Astrocyte (in vitro differentiated cells and primary cell): ENCODE measurements around the gene FAM240B. TPM values are rescaled to one million over a fixed set of nuclear protein-coding genes. Genes with fewer than 3 reads are reported as not detected.
A peak's percentile ranks its signal among the peaks of the same experiment; 100 is the strongest.

ENCODE experiments used
- DNase-seq: peaks from one replicate; pipeline ENCODE4 v3.0.0-alpha.2; 2010; ENCODE audit warnings: low read depth
- FAIRE-seq: peaks from 2 replicates; lab custom pipeline; 2011; peaks lifted over from hg19 to GRCh38; lab: Jason Lieb, UNC
- H2AFZ ChIP-seq: 2 replicates; pipeline ENCODE4 v1.6.0; 2012; ENCODE audit warnings: low read depth, low read length, inconsistent platforms
- H3K27ac ChIP-seq: 2 replicates; pipeline ENCODE4 v1.5.1; 2011; ENCODE audit warnings: low read depth, low read length, inconsistent platforms
- H3K27me3 ChIP-seq: 2 replicates; pipeline ENCODE4 v1.6.0; 2011; ENCODE audit warnings: low read length, inconsistent platforms; ENCODE audit not compliant: insufficient read depth
- H3K36me3 ChIP-seq: 2 replicates; pipeline ENCODE4 v1.5.1; 2011; ENCODE audit warnings: low read length, inconsistent platforms; ENCODE audit not compliant: insufficient read depth
- H3K4me1 ChIP-seq: 2 replicates; pipeline ENCODE4 v1.5.1; 2011; ENCODE audit warnings: low read length, inconsistent platforms; ENCODE audit not compliant: insufficient read depth
- H3K4me2 ChIP-seq: 2 replicates; pipeline ENCODE4 v1.6.0; 2012; ENCODE audit warnings: low read length, inconsistent platforms
- H3K4me3 ChIP-seq: 2 replicates; pipeline ENCODE4 v1.5.1; 2011; ENCODE audit warnings: low read depth, mild to moderate bottlenecking, low read length, inconsistent platforms; ENCODE audit not compliant: insufficient read depth
- H3K79me2 ChIP-seq: 2 replicates; pipeline ENCODE4 v1.6.0; 2012; ENCODE audit warnings: mild to moderate bottlenecking, low read length, inconsistent platforms; ENCODE audit not compliant: insufficient read depth
- H3K9ac ChIP-seq: 2 replicates; pipeline ENCODE4 v1.6.0; 2012; ENCODE audit warnings: mild to moderate bottlenecking, low read length, inconsistent platforms
- H3K9me3 ChIP-seq: 2 replicates; pipeline ENCODE4 v1.5.1; 2012; ENCODE audit warnings: low read depth, mild to moderate bottlenecking, low read length, inconsistent platforms; ENCODE audit not compliant: insufficient read depth
- H4K20me1 ChIP-seq: 2 replicates; pipeline ENCODE4 v1.6.0; 2012; ENCODE audit warnings: low read length, inconsistent platforms; ENCODE audit not compliant: insufficient read depth
- H3K27ac Mint-ChIP-seq: one replicate; pipeline ENCODE4 v1.8.0; 2021; ENCODE audit warnings: mild to moderate bottlenecking, mixed read lengths; ENCODE audit not compliant: unreplicated experiment
- H3K27me3 Mint-ChIP-seq: one replicate; pipeline ENCODE4 v1.8.0; 2021; ENCODE audit warnings: low read depth, mixed read lengths; ENCODE audit not compliant: unreplicated experiment
- H3K36me3 Mint-ChIP-seq: one replicate; pipeline ENCODE4 v1.8.0; 2021; ENCODE audit warnings: low read depth, mixed read lengths; ENCODE audit not compliant: unreplicated experiment
- H3K4me1 Mint-ChIP-seq: one replicate; pipeline ENCODE4 v1.8.0; 2021; ENCODE audit warnings: low read depth, mixed read lengths; ENCODE audit not compliant: unreplicated experiment
- H3K4me3 Mint-ChIP-seq: one replicate; pipeline ENCODE4 v1.8.0; 2021; ENCODE audit warnings: mild to moderate bottlenecking, moderate library complexity, mixed read lengths; ENCODE audit not compliant: unreplicated experiment
- H3K9me3 Mint-ChIP-seq: one replicate; pipeline ENCODE4 v1.8.0; 2021; ENCODE audit warnings: mild to moderate bottlenecking, mixed read lengths; ENCODE audit not compliant: unreplicated experiment
- CTCF ChIP-seq: IDR thresholded peaks from 2 replicates; pipeline ENCODE4 v1.5.1; 2011; ENCODE audit warnings: low read depth, mild to moderate bottlenecking, inconsistent platforms, low read length, moderate library complexity; ENCODE audit not compliant: insufficient read depth
- EZH2 ChIP-seq: IDR thresholded peaks from 2 replicates; pipeline ENCODE4 v1.6.1; 2012; ENCODE audit warnings: mild to moderate bottlenecking, low read length, inconsistent platforms; ENCODE audit not compliant: insufficient read depth
- total RNA-seq: library from RNA; stranded (reverse); gene quantifications from 2 replicates; pipeline ENCODE4 v1.2.1, GENCODE V29; 2021

FAM240B gene
- total RNA-seq, 1 donor from 2014 or later, result not detected

GRCh38 chr9:38761999-38762398 is 42.1 kb upstream of the FAM240B start:
- Histone ChIP-seq H2AFZ (no peak overlapping the region), H3K9ac (no peak overlapping the region), H3K4me1 (no peaks in the 10 kb centered on the region), H3K4me2 (no peak overlapping the region), H3K4me3 (no peak overlapping the region), H3K36me3 (no peaks in the 10 kb centered on the region), H3K27me3 (no peaks in the 10 kb centered on the region), H3K9me3 (no peaks in the 10 kb centered on the region), H3K79me2 (no peaks in the 10 kb centered on the region), H4K20me1 (no peaks in the 10 kb centered on the region), H3K27ac (no peak overlapping the region)
- Mint-ChIP-seq H3K27me3 (peaks cover 1% of the 10 kb centered on the region), H3K4me1 (peaks cover 3% of the 10 kb centered on the region), H3K36me3 (no peaks in the 10 kb centered on the region), H3K9me3 (no peaks in the 10 kb centered on the region), H3K4me3 (no peak overlapping the region), H3K27ac (no peak overlapping the region)
- FAIRE-seq, result no peak
- no peak for DNase-seq
- no peak for TF ChIP-seq CTCF
- no peak for TF ChIP-seq EZH2

GRCh38 chr9:38761339-38761738 is 41.4 kb upstream of the FAM240B start:
- Histone ChIP-seq H3K27me3 (no peaks in the 10 kb centered on the region), H3K27ac (no peak overlapping the region), H3K9ac (no peak overlapping the region), H3K36me3 (no peaks in the 10 kb centered on the region), H3K79me2 (no peaks in the 10 kb centered on the region), H2AFZ (peak overlapping the region; percentile 19), H3K4me2 (no peak overlapping the region), H3K9me3 (no peaks in the 10 kb centered on the region), H4K20me1 (no peaks in the 10 kb centered on the region), H3K4me1 (no peaks in the 10 kb centered on the region), H3K4me3 (no peak overlapping the region)
- Mint-ChIP-seq H3K27me3 (peaks cover 1% of the 10 kb centered on the region), H3K4me1 (peaks cover 3% of the 10 kb centered on the region), H3K4me3 (no peak overlapping the region), H3K36me3 (no peaks in the 10 kb centered on the region), H3K27ac (no peak overlapping the region), H3K9me3 (no peaks in the 10 kb centered on the region)
- DNase-seq (no peak), FAIRE-seq (no peak)
- TF ChIP-seq CTCF (no peak), EZH2 (no peak)

GRCh38 chr9:38756702-38757101 is 36.8 kb upstream of the FAM240B start:
- H3K36me3 Mint-ChIP-seq, result no peaks in the 10 kb centered on the region
- H3K9me3 ChIP-seq, result no peaks in the 10 kb centered on the region
- no peaks in the 10 kb centered on the region for H3K4me1 ChIP-seq
- FAIRE-seq, result no peak
- DNase-seq, result no peak
- no peak overlapping the region for H3K4me3 Mint-ChIP-seq
- no peak overlapping the region for H3K27ac Mint-ChIP-seq
- no peak overlapping the region for H3K4me2 ChIP-seq
- H3K9ac ChIP-seq, result no peak overlapping the region
- no peaks in the 10 kb centered on the region for H4K20me1 ChIP-seq
- no peak overlapping the region for H3K27ac ChIP-seq
- no peaks in the 10 kb centered on the region for H3K36me3 ChIP-seq
- H3K27me3 Mint-ChIP-seq, result peaks cover 8% of the 10 kb centered on the region
- H3K27me3 ChIP-seq, result no peaks in the 10 kb centered on the region
- peaks cover 4% of the 10 kb centered on the region for H3K9me3 Mint-ChIP-seq
- H2AFZ ChIP-seq, result no peak overlapping the region
- no peak overlapping the region for H3K4me3 ChIP-seq
- no peaks in the 10 kb centered on the region for H3K79me2 ChIP-seq
- peaks cover 3% of the 10 kb centered on the region for H3K4me1 Mint-ChIP-seq
- TF ChIP-seq CTCF, result no peak
- no peak for TF ChIP-seq EZH2
